Measurements from ENCODE around the gene AGPAT4.

DNA sequence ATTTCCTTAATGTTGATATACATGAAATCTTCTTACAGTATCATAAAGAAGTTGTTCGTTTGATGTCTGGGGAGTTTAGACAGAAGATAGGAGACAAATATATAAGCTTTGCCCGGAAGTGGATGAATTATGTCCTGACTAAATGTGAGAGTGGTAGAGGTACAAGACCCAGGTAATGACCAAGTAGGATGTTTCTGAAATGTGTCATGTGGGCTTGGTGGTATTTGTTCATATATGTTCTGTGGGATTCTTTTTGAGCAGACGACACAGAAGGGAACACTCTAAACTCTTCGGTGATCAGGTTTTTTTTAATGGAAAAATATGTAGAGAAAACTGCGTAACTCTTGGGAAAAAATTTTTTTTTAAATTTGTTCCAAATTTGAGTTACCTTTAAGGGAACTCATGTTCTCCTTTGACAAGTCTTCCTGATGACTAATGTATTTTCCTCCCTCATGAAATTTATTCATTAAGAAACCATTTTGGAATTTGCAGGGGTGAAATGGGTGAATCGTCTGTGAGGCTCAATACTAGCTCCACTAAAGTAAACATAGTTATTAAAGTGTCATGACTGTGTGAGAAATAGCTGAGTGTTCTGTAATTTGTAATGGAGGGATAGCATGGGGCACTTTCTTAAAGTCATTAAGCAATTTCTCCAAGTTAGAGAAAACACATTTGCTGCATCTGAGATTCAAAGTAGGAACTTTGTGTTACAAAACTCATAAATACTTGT, 181.7 kb downstream of the AGPAT4 start:
- TF ChIP-seq POLR2A (IDR thresholded peaks at IDR 0.05) = no peak
- TF ChIP-seq, protein P1, sequence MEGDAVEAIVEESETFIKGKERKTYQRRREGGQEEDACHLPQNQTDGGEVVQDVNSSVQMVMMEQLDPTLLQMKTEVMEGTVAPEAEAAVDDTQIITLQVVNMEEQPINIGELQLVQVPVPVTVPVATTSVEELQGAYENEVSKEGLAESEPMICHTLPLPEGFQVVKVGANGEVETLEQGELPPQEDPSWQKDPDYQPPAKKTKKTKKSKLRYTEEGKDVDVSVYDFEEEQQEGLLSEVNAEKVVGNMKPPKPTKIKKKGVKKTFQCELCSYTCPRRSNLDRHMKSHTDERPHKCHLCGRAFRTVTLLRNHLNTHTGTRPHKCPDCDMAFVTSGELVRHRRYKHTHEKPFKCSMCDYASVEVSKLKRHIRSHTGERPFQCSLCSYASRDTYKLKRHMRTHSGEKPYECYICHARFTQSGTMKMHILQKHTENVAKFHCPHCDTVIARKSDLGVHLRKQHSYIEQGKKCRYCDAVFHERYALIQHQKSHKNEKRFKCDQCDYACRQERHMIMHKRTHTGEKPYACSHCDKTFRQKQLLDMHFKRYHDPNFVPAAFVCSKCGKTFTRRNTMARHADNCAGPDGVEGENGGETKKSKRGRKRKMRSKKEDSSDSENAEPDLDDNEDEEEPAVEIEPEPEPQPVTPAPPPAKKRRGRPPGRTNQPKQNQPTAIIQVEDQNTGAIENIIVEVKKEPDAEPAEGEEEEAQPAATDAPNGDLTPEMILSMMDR (IDR thresholded peaks at IDR 0.05) = no peak
